ENCODE measurements around the gene PLCL2. TPM values are rescaled to one million over a fixed set of nuclear protein-coding genes. Genes with fewer than 3 reads are reported as not detected.

PLCL2 gene
- total and polyA plus RNA-seq, 2 experiments from 2014 or later = 1.6 to 9.7 TPM

- TF ChIP-seq ZNF462 (CRISPR knock-in tag; IDR thresholded peaks at IDR 0.05) = 0 out of 2 replicates have a peak, but pooled peaks have one; percentile 44
- TF ChIP-seq STAT1 (IDR thresholded peaks at IDR 0.05; ENCODE audit: unreplicated experiment) = no peak
- TF ChIP-seq ETS1 (IDR thresholded peaks at IDR 0.05) = no peak
- TF ChIP-seq REST (IDR thresholded peaks at IDR 0.05; ENCODE audit: unreplicated experiment) = no peak
- TF ChIP-seq JUNB (IDR thresholded peaks at IDR 0.05; ENCODE audit: unreplicated experiment) = no peak
- peak; percentile 61 for TF ChIP-seq POLR2AphosphoS5 (IDR thresholded peaks at IDR 0.05; ENCODE audit: low read depth)
- no peak for TF ChIP-seq ZNF114 (CRISPR knock-in tag; IDR thresholded peaks at IDR 0.05)
Observed at GRCh38 chr3:16999871-17000270, 115.1 kb downstream of the PLCL2 start (continued).

All from GM23338 (cell line).